HEK293T (cell line): ENCODE results near the gene PSMA1.

Source experiments
- ARNT ChIP-seq: fragments of 450-650 bp; IDR thresholded peaks from 2 replicates; pipeline ENCODE4 v1.6.1; 2017; ENCODE audit warnings: mild to moderate bottlenecking
- CTBP1 ChIP-seq: fragments of 450-650 bp; IDR thresholded peaks from 2 replicates; pipeline ENCODE4 v1.6.1; 2016; ENCODE audit warnings: borderline replicate concordance
- FOXK2 ChIP-seq: fragments of 450-650 bp; IDR thresholded peaks from 2 replicates; pipeline ENCODE4 v1.6.1; 2016; ENCODE audit warnings: mild to moderate bottlenecking
- FOXM1 ChIP-seq: fragments of 450-650 bp; IDR thresholded peaks from 2 replicates; pipeline ENCODE4 v1.6.1; 2017; ENCODE audit warnings: mild to moderate bottlenecking, borderline replicate concordance
- HDGF ChIP-seq: fragments of 450-650 bp; IDR thresholded peaks from 2 replicates; pipeline ENCODE4 v1.6.1; 2017; ENCODE audit warnings: antibody characterized with exemption, borderline replicate concordance
- L3MBTL2 ChIP-seq: fragments of 450-650 bp; conservative IDR thresholded peaks from 2 replicates; pipeline ENCODE4 v1.6.1; 2016; ENCODE audit warnings: mild to moderate bottlenecking
- LEF1 ChIP-seq: fragments of 450-650 bp; IDR thresholded peaks from 2 replicates; pipeline ENCODE4 v1.6.1; 2017; ENCODE audit warnings: mild to moderate bottlenecking, borderline replicate concordance
- NFRKB ChIP-seq: fragments of 450-650 bp; IDR thresholded peaks from 2 replicates; pipeline ENCODE4 v1.6.1; 2016; ENCODE audit warnings: mild to moderate bottlenecking, moderate library complexity
- SP1 ChIP-seq: fragments of 450-650 bp; IDR thresholded peaks from 2 replicates; pipeline ENCODE4 v1.6.1; 2017
- ZNF384 ChIP-seq: fragments of 450-650 bp; IDR thresholded peaks from 2 replicates; pipeline ENCODE4 v1.6.1; 2016

- TF ChIP-seq LEF1 (no peak), HDGF (no peak), FOXK2 (no peak), SP1 (no peak), L3MBTL2 (no peak), NFRKB (no peak), ARNT (no peak), FOXM1 (no peak), ZNF384 (no peak), CTBP1 (no peak)
These were observed 26.5 kb upstream of the PSMA1 start for GRCh38 chr11:14546672-14547071.
